SU-DHL-6 (cell line): ENCODE results near the gene PHACTR3.

Experiments used
- H2AFZ ChIP-seq: fragments of 200-600 bp; sonication (generic); 2 replicates; pipeline ENCODE4 v1.6.1; 2014; ENCODE audit warnings: low read depth, mild to moderate bottlenecking, moderate library complexity, mixed read lengths, antibody characterized with exemption, low read length; ENCODE audit not compliant: severe bottlenecking
- H3F3A ChIP-seq: fragments of 200-600 bp; shearing (Covaris generic); 2 replicates; pipeline ENCODE4 v1.6.0; 2016; ENCODE audit warnings: antibody characterized with exemption, mild to moderate bottlenecking; ENCODE audit not compliant: insufficient read depth
- H3K27ac ChIP-seq: fragments of 200-600 bp; sonication (generic); 2 replicates; pipeline ENCODE4 v1.5.1; 2016; ENCODE audit warnings: low read depth, mild to moderate bottlenecking, low read length, moderate library complexity, mixed read lengths
- H3K27me3 ChIP-seq: fragments of 200-600 bp; sonication (generic), shearing (Covaris generic); 2 replicates; pipeline ENCODE4 v1.6.0; 2014; ENCODE audit warnings: mild to moderate bottlenecking, low read length
- H3K36me3 ChIP-seq: fragments of 200-600 bp; sonication (generic); 2 replicates; pipeline ENCODE4 v1.6.1; 2014; ENCODE audit warnings: mild to moderate bottlenecking, low read length, mixed read lengths
- H3K4me2 ChIP-seq: fragments of 300-600, 200-600 bp; shearing (Covaris generic), sonication (generic); 2 replicates; pipeline ENCODE4 v1.6.0; 2014; ENCODE audit warnings: low read length, low read depth, mild to moderate bottlenecking; ENCODE audit not compliant: poor library complexity, severe bottlenecking
- H3K4me3 ChIP-seq: fragments of 200-600 bp; sonication (generic); 2 replicates; pipeline ENCODE4 v1.5.1; 2014; ENCODE audit warnings: antibody characterized with exemption, low read length, mild to moderate bottlenecking, mixed read lengths; ENCODE audit not compliant: insufficient read depth, poor library complexity, severe bottlenecking
- H3K79me2 ChIP-seq: fragments of 200-600 bp; sonication (generic); 2 replicates; pipeline ENCODE4 v1.6.1; 2014; ENCODE audit warnings: mild to moderate bottlenecking, low read length, moderate library complexity; ENCODE audit not compliant: insufficient read depth
- H3K9ac ChIP-seq: fragments of 200-600 bp; sonication (generic); 2 replicates; pipeline ENCODE4 v1.7.0; 2014; ENCODE audit warnings: mild to moderate bottlenecking, low read length
- H3K9me2 ChIP-seq: fragments of 200-600 bp; sonication (generic); replicated peaks from 2 replicates; pipeline ENCODE4 v1.6.1; 2014; ENCODE audit warnings: low read length; ENCODE audit not compliant: insufficient read depth
- H3K9me3 ChIP-seq: fragments of 200-600 bp; sonication (generic); 2 replicates; pipeline ENCODE4 v1.6.1; 2014; ENCODE audit warnings: low read length, mixed read lengths; ENCODE audit not compliant: insufficient read depth
- H4K20me1 ChIP-seq: fragments of 200-600 bp; sonication (generic); 2 replicates; pipeline ENCODE4 v1.6.1; 2014; ENCODE audit warnings: low read depth, mild to moderate bottlenecking, antibody characterized with exemption, low read length, moderate library complexity, mixed read lengths
- EZH2phosphoT487 ChIP-seq: fragments of 200-600 bp; sonication (generic), shearing (Covaris generic); conservative IDR thresholded peaks from 2 replicates; pipeline ENCODE4 v1.6.1; 2018; ENCODE audit warnings: mild to moderate bottlenecking, antibody characterized with exemption, low read length, moderate library complexity, mixed read lengths
- TF ChIP-seq, protein P1 (sequence below): fragments of 200-600 bp; sonication (generic); IDR thresholded peaks from one replicate; pipeline ENCODE4 v1.5.1; 2017; ENCODE audit warnings: antibody characterized with exemption, mild to moderate bottlenecking, low read length, moderate library complexity; ENCODE audit not compliant: insufficient read depth, poor library complexity, severe bottlenecking

Gene PHACTR3

DNA sequence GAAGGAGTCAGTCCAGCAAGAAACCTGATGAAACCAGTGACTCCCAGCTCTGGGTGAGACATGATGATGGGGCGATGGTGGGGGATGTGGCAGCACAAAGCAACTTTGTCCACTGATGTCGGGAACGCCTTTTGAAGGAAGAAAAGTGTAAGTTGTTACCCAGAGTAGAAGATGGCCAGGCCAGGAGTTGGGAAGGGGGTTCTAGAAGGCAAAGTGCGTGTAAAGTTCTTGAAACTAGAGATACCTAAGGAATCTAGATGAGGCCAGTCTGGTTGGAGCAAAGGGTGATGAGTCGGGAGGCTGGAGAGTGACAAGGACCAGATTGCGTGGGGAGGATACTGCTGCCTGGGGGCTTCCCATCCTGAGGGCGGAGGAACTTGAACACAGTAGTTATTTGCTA lies 117.0 kb downstream of the PHACTR3 start:
- Histone ChIP-seq H3K36me3 (no peaks in the 10 kb centered on the region), H3K4me3 (no peak overlapping the region), H2AFZ (no peak overlapping the region), H3K9me2 (no peaks in the 10 kb centered on the region), H3K79me2 (no peaks in the 10 kb centered on the region), H3F3A (no peaks in the 10 kb centered on the region), H4K20me1 (no peaks in the 10 kb centered on the region), H3K27ac (no peak overlapping the region), H3K4me2 (no peak overlapping the region), H3K27me3 (no peaks in the 10 kb centered on the region), H3K9ac (no peak overlapping the region), H3K9me3 (no peaks in the 10 kb centered on the region)
- TF ChIP-seq EZH2phosphoT487 = no peak
- TF ChIP-seq, protein P1, sequence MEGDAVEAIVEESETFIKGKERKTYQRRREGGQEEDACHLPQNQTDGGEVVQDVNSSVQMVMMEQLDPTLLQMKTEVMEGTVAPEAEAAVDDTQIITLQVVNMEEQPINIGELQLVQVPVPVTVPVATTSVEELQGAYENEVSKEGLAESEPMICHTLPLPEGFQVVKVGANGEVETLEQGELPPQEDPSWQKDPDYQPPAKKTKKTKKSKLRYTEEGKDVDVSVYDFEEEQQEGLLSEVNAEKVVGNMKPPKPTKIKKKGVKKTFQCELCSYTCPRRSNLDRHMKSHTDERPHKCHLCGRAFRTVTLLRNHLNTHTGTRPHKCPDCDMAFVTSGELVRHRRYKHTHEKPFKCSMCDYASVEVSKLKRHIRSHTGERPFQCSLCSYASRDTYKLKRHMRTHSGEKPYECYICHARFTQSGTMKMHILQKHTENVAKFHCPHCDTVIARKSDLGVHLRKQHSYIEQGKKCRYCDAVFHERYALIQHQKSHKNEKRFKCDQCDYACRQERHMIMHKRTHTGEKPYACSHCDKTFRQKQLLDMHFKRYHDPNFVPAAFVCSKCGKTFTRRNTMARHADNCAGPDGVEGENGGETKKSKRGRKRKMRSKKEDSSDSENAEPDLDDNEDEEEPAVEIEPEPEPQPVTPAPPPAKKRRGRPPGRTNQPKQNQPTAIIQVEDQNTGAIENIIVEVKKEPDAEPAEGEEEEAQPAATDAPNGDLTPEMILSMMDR = no peak

DNA sequence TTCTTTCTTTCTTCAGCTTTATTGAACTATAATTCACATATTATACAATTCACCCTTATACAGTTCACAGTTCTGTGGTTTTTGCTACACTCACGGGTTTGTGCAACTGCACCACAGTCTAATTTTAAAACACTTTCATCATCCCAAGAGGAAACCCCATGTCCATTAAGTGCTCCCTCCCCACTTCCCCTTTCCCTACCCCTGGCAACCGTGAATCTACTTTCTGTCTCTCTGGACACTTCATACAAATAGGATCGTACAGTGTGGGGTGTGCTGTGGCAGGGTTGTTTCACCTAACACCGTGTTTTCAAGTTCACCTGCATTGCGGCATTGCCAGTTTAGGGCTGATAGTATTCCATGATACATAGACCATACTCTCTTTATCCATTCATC lies 118.8 kb downstream of the PHACTR3 start:
- no peak for TF ChIP-seq EZH2phosphoT487
- TF ChIP-seq, protein P1 = no peak
- no peaks in the 10 kb centered on the region for H3K9me2 ChIP-seq
- H4K20me1 ChIP-seq = no peaks in the 10 kb centered on the region
- no peak overlapping the region for H3K4me3 ChIP-seq
- H3F3A ChIP-seq = no peaks in the 10 kb centered on the region
- no peaks in the 10 kb centered on the region for H3K79me2 ChIP-seq
- no peak overlapping the region for H3K4me2 ChIP-seq
- H3K27ac ChIP-seq = no peak overlapping the region
- H3K9ac ChIP-seq = no peak overlapping the region
- H3K36me3 ChIP-seq = no peaks in the 10 kb centered on the region
- H2AFZ ChIP-seq = no peak overlapping the region
- H3K27me3 ChIP-seq = no peaks in the 10 kb centered on the region
- H3K9me3 ChIP-seq = no peaks in the 10 kb centered on the region

DNA sequence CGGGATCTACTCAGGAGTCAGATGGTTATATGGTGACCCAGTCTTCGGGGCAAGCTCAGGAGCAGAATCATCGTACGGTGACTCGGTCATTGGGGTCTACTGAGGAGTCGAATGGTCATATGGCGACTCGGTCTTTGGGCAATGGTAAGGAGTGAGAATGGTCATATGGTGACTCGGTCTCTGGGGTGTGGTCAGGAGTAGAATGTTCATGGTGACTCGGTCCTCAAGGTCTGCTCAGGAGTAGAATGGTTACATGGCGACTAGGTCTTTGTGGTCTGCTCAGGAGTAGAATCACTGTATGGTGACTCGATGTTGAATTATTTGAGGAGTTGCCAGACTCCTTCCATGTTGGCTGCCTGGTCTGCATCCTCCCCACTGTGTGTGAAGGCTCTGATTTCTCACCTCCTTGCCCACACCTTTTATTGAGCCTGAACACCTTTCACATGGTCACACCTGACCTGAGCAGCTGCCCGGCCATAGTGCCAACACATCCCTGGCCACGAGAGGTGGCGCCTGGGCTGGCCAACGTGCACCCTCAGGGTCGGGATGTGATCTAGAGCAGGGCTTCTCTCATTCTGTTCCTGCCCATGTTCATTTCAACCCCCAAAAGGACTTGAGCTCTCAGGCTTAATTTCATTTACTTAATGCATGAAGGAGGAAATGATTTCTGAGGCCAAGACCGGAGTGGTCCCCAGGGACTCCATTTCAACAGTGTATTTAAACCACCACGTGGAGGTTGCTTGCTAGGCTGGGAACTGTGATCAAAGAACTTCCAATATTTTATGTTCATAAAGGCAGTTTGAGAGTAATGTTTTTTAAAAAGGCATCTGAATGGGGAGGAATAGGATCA lies 119.5 kb downstream of the PHACTR3 start:
- no peaks in the 10 kb centered on the region for H3K79me2 ChIP-seq
- H3F3A ChIP-seq = no peaks in the 10 kb centered on the region
- H3K4me2 ChIP-seq = no peak overlapping the region
- H3K27ac ChIP-seq = no peak overlapping the region
- H3K9me3 ChIP-seq = no peaks in the 10 kb centered on the region
- TF ChIP-seq, protein P1 = no peak
- no peak for TF ChIP-seq EZH2phosphoT487
- H4K20me1 ChIP-seq = no peaks in the 10 kb centered on the region
- no peaks in the 10 kb centered on the region for H3K27me3 ChIP-seq
- H3K9ac ChIP-seq = no peak overlapping the region
- no peak overlapping the region for H3K4me3 ChIP-seq
- no peak overlapping the region for H2AFZ ChIP-seq
- no peaks in the 10 kb centered on the region for H3K9me2 ChIP-seq
- H3K36me3 ChIP-seq = no peaks in the 10 kb centered on the region
